Uterus (tissue), 4 donors: ENCODE measurements around the gene ZNF783. TPM values are rescaled to one million over a fixed set of nuclear protein-coding genes. Genes with fewer than 3 reads are reported as not detected.

ENCODE experiments used
- DNase-seq, 2 donors: peaks; one replicate each; pipeline ENCODE4 v3.0.0-alpha.2; 2019 to 2020
- H3K27ac ChIP-seq, 2 donors: fragments of 200-600 bp; sonication (generic); 1 replicate in 1 of 2; 2 replicates in 1 of 2; pipeline ENCODE4 v1.5.1; 2016 to 2018
- H3K27me3 ChIP-seq, 2 donors: fragments of 200-600 bp; sonication (generic); one replicate each; pipeline ENCODE4 v1.5.1; 2018 to 2019; ENCODE audit warnings: control low read depth in 1 of 2
- H3K36me3 ChIP-seq, 2 donors: fragments of 200-600 bp; sonication (generic); one replicate each; pipeline ENCODE4 v1.5.1; 2019; ENCODE audit warnings: control low read depth in 1 of 2
- H3K4me1 ChIP-seq, 2 donors: fragments of 200-600 bp; sonication (generic); one replicate each; pipeline ENCODE4 v1.5.1; 2018 to 2019; ENCODE audit warnings: control low read depth in 1 of 2
- H3K4me3 ChIP-seq, 2 donors: fragments of 200-600 bp; sonication (generic); 1 replicate in 1 of 2; 2 replicates in 1 of 2; pipeline ENCODE4 v1.5.1; 2018 to 2019; ENCODE audit warnings: mild to moderate bottlenecking in 1 of 2
- H3K9me3 ChIP-seq, 2 donors: fragments of 200-600 bp; sonication (generic); one replicate each; pipeline ENCODE4 v1.5.1; 2019; ENCODE audit warnings: control low read depth in 1 of 2
- POLR2A ChIP-seq, 2 donors: fragments of 450-650 bp; IDR thresholded peaks; one replicate each; pipeline ENCODE4 v1.6.1; 2016; ENCODE audit warnings: antibody characterized with exemption in 2 of 2, mild to moderate bottlenecking in 1 of 2, moderate library complexity in 1 of 2
- intact Hi-C: fragments of 100-400 bp; cut with DNase I; formaldehyde crosslinking; loops from one replicate; pipeline ENCODE4 v1.15.1; 2023; ENCODE audit warnings: low total_unique reads
- total RNA-seq, 4 donors: library from RNA; depleted of rRNA in 3 of 4; stranded (reverse); fragments of >200 nt in 3 of 4; gene quantifications; one replicate each; pipeline versions ENCODE4 v1.1.0 to v1.2.4, GENCODE V29; 2014 to 2023
- TF ChIP-seq, protein P1 (sequence below), 4 experiments: fragments of 200-600 bp in 2 of 4; fragments of 450-650 bp in 2 of 4; sonication (generic) in 2 of 4; IDR thresholded peaks; one replicate each; pipeline ENCODE4 v1.5.1; 2016 to 2019; ENCODE audit warnings: antibody characterized with exemption in 4 of 4, mild to moderate bottlenecking in 2 of 4, moderate library complexity in 1 of 4
- donor health status: DM: yes; HTN: yes; CAD: no.

The ZNF783 gene
- total RNA-seq, 4 donors from 2014 or later: 2.6 to 26.7 (median 19.3) TPM

DNA sequence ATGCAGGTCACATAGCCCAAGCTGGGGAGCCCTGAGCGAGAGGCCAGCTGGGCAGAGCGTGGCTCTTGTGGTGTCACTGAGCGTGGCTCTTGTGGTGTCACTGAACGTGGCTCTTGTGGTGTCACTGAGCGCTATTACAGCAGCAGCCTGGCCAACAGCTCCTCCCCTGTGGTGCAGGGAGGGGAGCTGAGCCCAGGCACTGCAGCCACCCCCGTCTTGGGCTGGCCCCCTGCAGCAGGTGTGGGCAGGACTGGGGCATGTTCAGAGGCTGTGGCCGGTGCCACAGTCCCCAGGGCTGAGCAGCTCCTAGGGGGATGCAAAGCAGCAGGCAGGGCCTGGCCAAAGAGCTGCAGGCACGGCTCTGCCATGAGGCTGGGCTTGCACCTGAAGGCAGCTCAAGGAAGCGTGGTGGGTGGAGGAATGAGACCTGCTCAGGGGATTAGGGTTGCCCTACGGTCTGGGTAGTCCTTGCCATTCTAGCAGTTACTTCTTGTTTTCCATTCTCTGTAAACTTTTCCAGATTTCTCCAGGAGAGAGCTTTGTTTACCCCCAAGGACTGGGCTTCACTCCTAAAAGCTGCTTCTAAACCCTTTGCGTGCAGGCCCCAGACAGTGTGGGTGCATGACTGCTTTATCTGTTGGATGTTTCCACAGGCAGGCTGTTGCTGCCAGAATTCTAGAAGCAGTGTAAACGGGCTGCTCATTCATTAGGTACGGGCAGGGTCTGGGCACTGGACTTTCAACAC, 29.2 kb downstream of the ZNF783 start:
- Histone ChIP-seq H3K9me3 (no peaks in the 10 kb centered on the region), H3K36me3 (no peaks in the 10 kb centered on the region), H3K4me1 (no peaks in the 10 kb centered on the region), H3K27me3 (no peaks in the 10 kb centered on the region), H3K27ac (no peak overlapping the region), H3K4me3 (no peak overlapping the region)
- no peak for DNase-seq
- TF ChIP-seq, protein P1, sequence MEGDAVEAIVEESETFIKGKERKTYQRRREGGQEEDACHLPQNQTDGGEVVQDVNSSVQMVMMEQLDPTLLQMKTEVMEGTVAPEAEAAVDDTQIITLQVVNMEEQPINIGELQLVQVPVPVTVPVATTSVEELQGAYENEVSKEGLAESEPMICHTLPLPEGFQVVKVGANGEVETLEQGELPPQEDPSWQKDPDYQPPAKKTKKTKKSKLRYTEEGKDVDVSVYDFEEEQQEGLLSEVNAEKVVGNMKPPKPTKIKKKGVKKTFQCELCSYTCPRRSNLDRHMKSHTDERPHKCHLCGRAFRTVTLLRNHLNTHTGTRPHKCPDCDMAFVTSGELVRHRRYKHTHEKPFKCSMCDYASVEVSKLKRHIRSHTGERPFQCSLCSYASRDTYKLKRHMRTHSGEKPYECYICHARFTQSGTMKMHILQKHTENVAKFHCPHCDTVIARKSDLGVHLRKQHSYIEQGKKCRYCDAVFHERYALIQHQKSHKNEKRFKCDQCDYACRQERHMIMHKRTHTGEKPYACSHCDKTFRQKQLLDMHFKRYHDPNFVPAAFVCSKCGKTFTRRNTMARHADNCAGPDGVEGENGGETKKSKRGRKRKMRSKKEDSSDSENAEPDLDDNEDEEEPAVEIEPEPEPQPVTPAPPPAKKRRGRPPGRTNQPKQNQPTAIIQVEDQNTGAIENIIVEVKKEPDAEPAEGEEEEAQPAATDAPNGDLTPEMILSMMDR (IDR thresholded peaks at IDR 0.05): no peak
- TF ChIP-seq POLR2A (IDR thresholded peaks at IDR 0.05): no peak
- intact Hi-C loops: no loop called here

DNA sequence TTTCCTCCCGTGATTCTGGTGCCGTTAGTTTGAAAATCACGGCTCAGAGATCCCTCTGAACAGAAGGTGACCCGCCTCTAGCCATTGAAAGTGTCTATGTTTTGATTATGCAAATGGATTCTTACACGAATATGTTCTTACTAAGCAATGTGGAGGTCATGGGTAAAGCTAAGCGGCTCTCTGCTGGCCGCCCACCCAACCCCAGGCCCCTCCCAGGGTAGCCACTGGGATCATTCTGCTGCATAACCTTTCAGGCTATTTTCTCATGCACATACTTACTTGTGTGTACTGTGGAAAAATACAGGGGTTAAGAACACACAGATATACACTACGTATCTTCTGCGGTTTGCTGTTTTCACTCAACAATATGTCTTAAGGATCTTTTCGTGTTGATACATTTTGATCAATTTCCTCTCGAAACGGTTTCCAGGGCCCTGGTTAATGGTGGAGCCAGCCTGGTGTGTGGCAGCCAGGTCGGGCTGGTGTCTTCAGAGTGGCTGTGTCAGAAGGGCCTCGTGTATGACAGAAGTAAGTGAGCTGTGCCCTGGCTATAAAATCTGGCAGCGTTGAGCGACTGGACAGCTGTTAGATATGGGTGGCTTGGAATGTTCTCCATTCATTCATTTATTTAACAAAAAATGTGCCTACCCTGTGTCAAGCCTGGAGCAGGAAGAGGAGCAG, 29.9 kb downstream of the ZNF783 start:
- no peak overlapping the region for H3K27ac ChIP-seq
- DNase-seq: no peak
- H3K36me3 ChIP-seq: no peaks in the 10 kb centered on the region
- no peaks in the 10 kb centered on the region for H3K27me3 ChIP-seq
- no peak overlapping the region for H3K4me3 ChIP-seq
- no peaks in the 10 kb centered on the region for H3K4me1 ChIP-seq
- intact Hi-C loops: no loop called here
- H3K9me3 ChIP-seq: no peaks in the 10 kb centered on the region
- TF ChIP-seq, protein P1 (IDR thresholded peaks at IDR 0.05): no peak
- TF ChIP-seq POLR2A (IDR thresholded peaks at IDR 0.05): no peak

DNA sequence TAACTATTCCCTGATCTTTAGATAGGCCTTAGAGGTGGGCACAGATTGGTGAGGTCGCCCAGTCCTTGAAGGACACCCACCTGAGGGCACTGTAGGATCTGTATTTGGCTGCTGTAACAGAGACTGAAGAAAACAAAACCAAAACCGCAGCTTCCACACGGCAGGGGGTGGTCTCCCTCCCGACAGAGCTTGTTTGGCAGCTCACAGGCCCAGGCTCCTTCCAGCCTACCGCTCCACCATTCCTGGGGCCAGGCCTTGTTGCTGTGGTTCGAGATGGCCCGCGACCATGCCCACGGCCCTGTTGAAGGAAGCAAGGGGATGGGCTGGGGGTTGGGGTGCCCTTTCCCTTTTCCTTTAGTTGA, 30.4 kb downstream of the ZNF783 start:
- no peaks in the 10 kb centered on the region for H3K4me1 ChIP-seq
- TF ChIP-seq, protein P1 (IDR thresholded peaks at IDR 0.05): no peak
- no peak for TF ChIP-seq POLR2A (IDR thresholded peaks at IDR 0.05)
- H3K27ac ChIP-seq: no peak overlapping the region
- H3K36me3 ChIP-seq: no peaks in the 10 kb centered on the region
- intact Hi-C loops: no loop called here
- no peaks in the 10 kb centered on the region for H3K27me3 ChIP-seq
- no peaks in the 10 kb centered on the region for H3K9me3 ChIP-seq
- DNase-seq: no peak
- no peak overlapping the region for H3K4me3 ChIP-seq

DNA sequence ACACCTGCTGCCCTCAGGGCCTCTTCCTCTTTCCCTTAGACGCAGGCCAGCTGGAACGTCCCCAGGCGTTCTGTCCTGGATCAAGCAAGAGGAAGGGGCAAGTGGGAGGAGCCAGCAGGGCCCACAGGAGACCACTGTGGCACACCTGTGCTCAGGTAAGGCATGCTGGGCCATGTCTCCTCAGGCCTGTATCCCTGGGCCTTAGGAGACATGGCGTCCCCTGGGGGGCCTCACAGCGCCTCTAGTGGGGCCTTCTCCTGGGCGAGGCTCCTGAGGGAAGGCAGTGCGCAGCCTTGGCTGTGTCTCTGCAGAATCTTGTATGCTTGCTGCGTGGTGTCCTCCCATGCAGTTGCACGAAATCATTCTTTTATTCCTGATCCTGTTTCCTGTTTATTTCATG, 31.3 kb downstream of the ZNF783 start:
- H3K4me3 ChIP-seq: no peak overlapping the region
- H3K9me3 ChIP-seq: no peaks in the 10 kb centered on the region
- no peaks in the 10 kb centered on the region for H3K36me3 ChIP-seq
- no peak for DNase-seq
- TF ChIP-seq, protein P1 (IDR thresholded peaks at IDR 0.05): no peak
- no peak for TF ChIP-seq POLR2A (IDR thresholded peaks at IDR 0.05)
- no peak overlapping the region for H3K27ac ChIP-seq
- H3K4me1 ChIP-seq: no peaks in the 10 kb centered on the region
- intact Hi-C loops: no loop called here
- no peaks in the 10 kb centered on the region for H3K27me3 ChIP-seq

DNA sequence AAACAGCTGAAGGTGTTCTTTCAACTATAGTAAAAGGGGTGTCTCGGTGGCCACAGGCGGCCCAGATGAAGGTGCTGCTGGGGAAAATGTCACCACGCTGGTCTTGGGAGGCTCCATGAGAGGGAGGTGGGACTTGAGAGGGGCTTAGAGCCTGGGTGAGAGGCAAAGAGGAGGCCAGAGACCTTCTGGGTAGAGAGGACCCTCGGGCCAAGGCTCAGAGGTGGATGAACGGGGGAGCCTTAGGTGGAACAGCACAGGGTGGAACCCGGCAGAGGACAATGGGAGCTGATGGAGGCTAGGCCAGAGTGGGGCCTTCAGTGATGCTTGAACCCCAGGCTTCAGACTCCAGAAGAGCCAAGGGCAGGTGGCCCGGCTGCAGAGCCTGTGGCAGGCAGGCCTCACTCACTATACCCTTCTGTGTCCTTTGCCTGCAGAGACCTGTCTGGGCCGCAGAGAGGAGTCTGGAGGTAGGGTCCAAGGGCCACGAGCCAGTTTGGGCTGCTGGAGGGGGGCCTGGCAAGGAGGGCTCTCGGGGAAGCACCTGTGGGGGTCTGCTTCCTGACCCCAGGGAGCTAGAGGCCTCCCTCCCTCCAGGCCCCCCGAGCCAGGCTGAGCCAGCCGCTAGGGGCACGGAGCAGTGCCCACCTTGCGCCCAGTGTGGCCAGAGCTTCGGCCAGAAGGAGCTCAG, 32.1 kb downstream of the ZNF783 start:
- no peaks in the 10 kb centered on the region for H3K36me3 ChIP-seq

More for the DNA sequence above, 32.1 kb downstream of the ZNF783 start:
- intact Hi-C loops: no loop called here
- Histone ChIP-seq H3K27me3 (no peaks in the 10 kb centered on the region), H3K27ac (no peak overlapping the region), H3K4me3 (no peak overlapping the region), H3K4me1 (no peaks in the 10 kb centered on the region), H3K9me3 (no peaks in the 10 kb centered on the region)
- DNase-seq: no peak
- no peak for TF ChIP-seq POLR2A (IDR thresholded peaks at IDR 0.05)
- TF ChIP-seq, protein P1 (IDR thresholded peaks at IDR 0.05): no peak
